Cardiac muscle cell (in vitro differentiated cells and primary cell): Measurements from ENCODE around the gene VMO1. TPM values are rescaled to one million over a fixed set of nuclear protein-coding genes. Genes with fewer than 3 reads are reported as not detected.

ENCODE experiments used
- DNase-seq, 2 donors: peaks; one replicate each; pipeline versions ENCODE4 v3.0.0 to v3.0.0-alpha.2; 2010 to 2017; ENCODE audit warnings: low read depth in 1 of 2, low spot score in 1 of 2
- H3K27ac ChIP-seq: fragments of 200-600 bp; sonication (generic); 2 replicates; pipeline ENCODE4 v1.5.1; 2016
- H3K27me3 ChIP-seq: fragments of 200-600 bp; sonication (generic); 2 replicates; pipeline ENCODE4 v1.6.0; 2016; ENCODE audit warnings: control low read depth
- H3K36me3 ChIP-seq: fragments of 200-600 bp; sonication (generic); 2 replicates; pipeline ENCODE4 v1.5.1; 2016; ENCODE audit warnings: control low read depth
- H3K4me1 ChIP-seq: fragments of 200-600 bp; sonication (generic); 2 replicates; pipeline ENCODE4 v1.8.1; 2017; ENCODE audit warnings: low read depth, mild to moderate bottlenecking, mixed run types
- H3K4me3 ChIP-seq: fragments of 200-600 bp; sonication (generic); 2 replicates; pipeline ENCODE4 v1.5.1; 2016; ENCODE audit warnings: mild to moderate bottlenecking
- H3K9me3 ChIP-seq: fragments of 200-600 bp; sonication (generic); 2 replicates; pipeline ENCODE4 v1.5.1; 2017; ENCODE audit warnings: low read depth, mild to moderate bottlenecking, control low read depth
- polyA plus RNA-seq: library from polyadenylated mRNA; unstranded; fragments of >200 nt; fragmentation: Nextera tagmentation; extraction: Ambion mirVana; gene quantifications from 2 replicates; pipeline ENCODE4 v1.2.1, GENCODE V29; 2016
- total RNA-seq: library from RNA; depleted of rRNA; stranded (reverse); fragments of >200 nt; gene quantifications from 2 replicates; pipeline ENCODE4 v1.2.3, GENCODE V29; 2016
- TF ChIP-seq, protein P1 (sequence below): IDR thresholded peaks from 2 replicates; pipeline ENCODE4 v1.5.1; 2012; ENCODE audit warnings: low read depth, mild to moderate bottlenecking, low read length

VMO1 gene
- total and polyA plus RNA-seq, 2 experiments from 2014 or later: 1.2 to 2.2 TPM

DNA sequence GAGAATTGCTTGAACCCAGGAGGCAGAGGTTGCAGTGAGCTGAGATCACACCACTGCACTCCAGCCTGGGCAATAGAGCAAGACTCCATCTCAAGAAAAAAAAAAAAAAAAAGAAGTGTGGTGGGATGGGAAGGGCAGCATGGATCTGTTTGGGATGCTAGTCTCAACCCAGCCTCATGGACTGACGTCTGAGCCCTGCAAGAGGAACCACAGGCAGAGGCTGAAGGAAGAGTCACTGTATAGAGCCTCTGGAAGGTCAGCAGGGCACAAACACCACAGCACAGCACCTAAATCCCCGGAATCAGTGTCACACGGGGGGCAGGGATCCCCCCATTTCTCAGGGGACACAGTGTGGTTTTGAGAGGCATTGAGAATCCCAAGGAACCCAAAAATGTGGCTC, 35.6 kb downstream of the VMO1 start:
- H3K27me3 ChIP-seq: peaks cover 29% of the 10 kb centered on the region
- H3K4me3 ChIP-seq: no peak overlapping the region

DNA sequence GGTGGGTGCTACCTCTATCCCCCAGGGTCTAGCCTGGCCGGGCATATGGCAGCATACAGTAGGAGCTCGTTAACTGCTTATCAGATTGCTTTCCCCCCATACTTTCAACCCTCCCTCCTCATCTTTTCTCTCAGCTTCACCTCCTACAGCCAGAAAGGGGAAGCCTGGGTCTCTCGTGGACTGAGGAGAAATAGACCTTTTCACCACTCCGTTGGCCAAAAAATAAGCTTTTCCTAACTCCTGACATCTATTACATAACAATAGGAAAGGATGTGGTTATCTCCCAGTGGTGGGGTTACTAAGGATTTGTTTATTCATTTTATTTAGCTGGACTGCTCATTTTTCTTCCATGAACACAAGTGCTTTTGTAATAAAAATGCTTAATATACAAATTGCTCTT, 37.5 kb downstream of the VMO1 start:
- Histone ChIP-seq H3K4me1 (no peaks in the 10 kb centered on the region), H3K9me3 (no peaks in the 10 kb centered on the region), H3K36me3 (no peaks in the 10 kb centered on the region), H3K27ac (no peak overlapping the region), H3K27me3 (peaks cover 37% of the 10 kb centered on the region), H3K4me3 (no peak overlapping the region)
- TF ChIP-seq, protein P1, sequence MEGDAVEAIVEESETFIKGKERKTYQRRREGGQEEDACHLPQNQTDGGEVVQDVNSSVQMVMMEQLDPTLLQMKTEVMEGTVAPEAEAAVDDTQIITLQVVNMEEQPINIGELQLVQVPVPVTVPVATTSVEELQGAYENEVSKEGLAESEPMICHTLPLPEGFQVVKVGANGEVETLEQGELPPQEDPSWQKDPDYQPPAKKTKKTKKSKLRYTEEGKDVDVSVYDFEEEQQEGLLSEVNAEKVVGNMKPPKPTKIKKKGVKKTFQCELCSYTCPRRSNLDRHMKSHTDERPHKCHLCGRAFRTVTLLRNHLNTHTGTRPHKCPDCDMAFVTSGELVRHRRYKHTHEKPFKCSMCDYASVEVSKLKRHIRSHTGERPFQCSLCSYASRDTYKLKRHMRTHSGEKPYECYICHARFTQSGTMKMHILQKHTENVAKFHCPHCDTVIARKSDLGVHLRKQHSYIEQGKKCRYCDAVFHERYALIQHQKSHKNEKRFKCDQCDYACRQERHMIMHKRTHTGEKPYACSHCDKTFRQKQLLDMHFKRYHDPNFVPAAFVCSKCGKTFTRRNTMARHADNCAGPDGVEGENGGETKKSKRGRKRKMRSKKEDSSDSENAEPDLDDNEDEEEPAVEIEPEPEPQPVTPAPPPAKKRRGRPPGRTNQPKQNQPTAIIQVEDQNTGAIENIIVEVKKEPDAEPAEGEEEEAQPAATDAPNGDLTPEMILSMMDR: no peak
- DNase-seq: peak in 1 of 2 donors; percentile 29

More for the DNA sequence above, 35.6 kb downstream of the VMO1 start:
- H3K9me3 ChIP-seq: no peaks in the 10 kb centered on the region
- no peak for DNase-seq
- TF ChIP-seq, protein P1: no peak
- no peaks in the 10 kb centered on the region for H3K36me3 ChIP-seq
- no peaks in the 10 kb centered on the region for H3K4me1 ChIP-seq
- H3K27ac ChIP-seq: no peak overlapping the region

DNA sequence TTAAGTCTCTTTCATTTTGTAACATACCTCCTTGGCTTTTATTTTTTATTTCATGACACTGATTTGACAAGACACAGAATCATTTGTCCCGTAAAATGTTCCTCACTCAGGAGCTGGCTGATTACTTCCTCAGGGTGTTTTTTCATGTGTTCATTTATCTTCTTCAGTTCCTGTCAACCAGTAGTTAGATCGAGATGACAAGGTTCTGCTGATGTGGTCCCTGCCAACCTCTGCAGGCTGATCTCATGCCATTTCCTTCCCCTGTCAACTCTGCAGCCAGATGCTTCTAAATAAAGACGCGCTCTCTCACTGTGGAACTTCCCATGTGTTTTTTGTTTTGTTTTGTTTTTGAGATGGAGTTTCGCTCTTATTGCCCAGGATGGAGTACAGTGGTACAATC, 38.3 kb downstream of the VMO1 start:
- no peak overlapping the region for H3K4me3 ChIP-seq
- H3K27me3 ChIP-seq: peaks cover 42% of the 10 kb centered on the region
- no peaks in the 10 kb centered on the region for H3K9me3 ChIP-seq
- peak in 1 of 2 donors; percentile 18 for DNase-seq
- TF ChIP-seq, protein P1: no peak
- no peaks in the 10 kb centered on the region for H3K36me3 ChIP-seq
- H3K4me1 ChIP-seq: no peaks in the 10 kb centered on the region
- H3K27ac ChIP-seq: no peak overlapping the region

DNA sequence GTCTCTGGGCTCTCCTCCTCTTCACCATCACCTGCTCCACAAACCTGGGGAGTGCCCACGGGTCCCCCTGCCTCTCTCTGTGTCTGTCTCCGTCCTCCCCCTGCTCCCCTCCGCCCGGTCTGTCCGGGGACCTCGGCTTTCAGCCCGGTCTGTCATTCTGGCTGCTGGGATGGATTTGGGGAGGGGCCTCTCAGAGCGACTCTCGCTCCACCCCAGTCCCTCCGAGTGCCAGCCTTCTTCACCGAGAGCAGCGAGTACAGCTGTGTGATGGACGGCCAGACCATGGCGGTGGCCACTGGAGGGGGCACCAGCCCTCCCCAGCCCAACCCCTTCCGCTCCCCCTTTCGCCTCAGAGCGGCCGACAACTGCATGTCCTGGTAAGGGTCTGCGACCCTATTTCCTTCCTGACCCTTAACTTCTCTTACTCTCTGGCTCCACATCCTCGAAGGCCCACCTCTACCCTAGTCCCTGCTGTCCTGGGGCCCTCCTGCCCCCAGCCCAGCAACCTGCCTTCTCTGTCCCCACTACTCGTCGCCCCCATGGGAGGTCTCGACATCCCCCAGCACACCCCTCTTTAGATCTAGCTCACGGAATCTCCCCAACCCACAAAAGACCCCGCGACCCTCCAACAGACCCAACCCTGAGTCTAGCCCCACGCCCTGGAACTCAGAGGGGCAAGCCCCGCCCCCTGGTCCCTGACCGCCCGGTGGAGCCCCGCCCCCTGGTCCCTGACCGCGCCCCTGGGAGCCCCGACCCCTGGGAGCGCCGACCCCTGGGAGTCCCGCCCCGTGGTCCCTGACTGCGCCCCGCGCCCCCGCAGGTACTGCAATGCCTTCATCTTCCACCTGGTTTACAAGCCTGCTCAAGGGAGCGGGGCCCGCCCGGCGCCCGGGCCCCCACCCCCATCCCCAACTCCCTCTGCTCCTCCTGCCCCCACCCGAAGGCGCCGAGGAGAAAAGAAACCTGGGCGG, 40.9 kb downstream of the VMO1 start:
- H3K27ac ChIP-seq: no peak overlapping the region
- peak overlapping the region; percentile 18 for H3K4me3 ChIP-seq
- H3K27me3 ChIP-seq: peaks cover 65% of the 10 kb centered on the region
- no peaks in the 10 kb centered on the region for H3K4me1 ChIP-seq
- no peaks in the 10 kb centered on the region for H3K9me3 ChIP-seq
- no peaks in the 10 kb centered on the region for H3K36me3 ChIP-seq
- TF ChIP-seq, protein P1: no peak
- peak in 1 of 2 donors; percentile 17 for DNase-seq

DNA sequence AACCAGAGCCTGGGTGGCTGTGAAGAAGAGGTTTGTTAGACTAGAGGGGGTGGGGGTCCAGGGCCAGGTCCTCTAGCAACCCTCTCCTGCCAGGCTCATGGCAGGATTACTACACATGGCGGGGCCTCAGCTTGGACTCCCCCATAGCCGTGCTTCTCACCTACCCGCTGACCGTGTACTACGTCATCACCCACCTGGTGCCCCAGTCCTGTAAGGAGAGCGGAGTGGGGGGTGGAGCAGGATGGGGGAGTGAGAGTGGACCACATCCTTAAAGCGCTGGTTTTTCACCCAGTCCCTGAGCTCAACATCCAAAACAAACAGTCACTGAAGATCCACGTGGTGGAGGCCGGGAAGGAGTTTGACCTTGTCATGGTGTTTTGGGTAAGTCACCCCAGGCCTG, 42.3 kb downstream of the VMO1 start:
- H3K4me3 ChIP-seq: no peak overlapping the region
- no peaks in the 10 kb centered on the region for H3K36me3 ChIP-seq
- peaks cover 76% of the 10 kb centered on the region for H3K27me3 ChIP-seq
- no peaks in the 10 kb centered on the region for H3K9me3 ChIP-seq
- DNase-seq: no peak
- H3K27ac ChIP-seq: no peak overlapping the region
- no peaks in the 10 kb centered on the region for H3K4me1 ChIP-seq
- TF ChIP-seq, protein P1: no peak
